ENCODE results near the gene ZBED1.
"Not testable (repeated sequence)": the region's sequence is repeated elsewhere in the genome, so short reads cannot be mapped to it uniquely, and the experiment has no call there.

The ZBED1 gene

GRCh38 chrX:2500803-2501558, at the start of gene ZBED1, which contains the start of gene DHRSX:
Gene ZBED1, minus strand, starts transcription at chrX:2500976. Its CDS starts 10,257 bp downstream, at chrX:2490719.
Gene DHRSX, minus strand, starts transcription at chrX:2500976. Its CDS starts 51 bp downstream, at chrX:2500925.
- TF ChIP-seq GATA1 (IDR thresholded peaks at IDR 0.05; ENCODE audit: low read depth, low read length) (no peak), POLR2A (IDR thresholded peaks at IDR 0.05; ENCODE audit: low read length) (no peak)
- no peak for DNase-seq

GRCh38 chrX:2549876-2550275, 49.1 kb upstream of the ZBED1 start:
- TF ChIP-seq GATA1 (IDR thresholded peaks at IDR 0.05; ENCODE audit: low read depth, low read length) (no peak), POLR2A (IDR thresholded peaks at IDR 0.05; ENCODE audit: low read length) (no peak)
- no peak for DNase-seq

GRCh38 chrX:2548711-2549423, 48.1 kb upstream of the ZBED1 start:
- DNase-seq: no peak
- TF ChIP-seq POLR2A (IDR thresholded peaks at IDR 0.05; ENCODE audit: low read length): no peak
- no peak for TF ChIP-seq GATA1 (IDR thresholded peaks at IDR 0.05; ENCODE audit: low read depth, low read length)

- no peak for DNase-seq
- no peak for TF ChIP-seq POLR2A (IDR thresholded peaks at IDR 0.05; ENCODE audit: low read length)
These were observed 47.0 kb upstream of the ZBED1 start for GRCh38 chrX:2547736-2548135.

GRCh38 chrX:2546496-2546895, 45.7 kb upstream of the ZBED1 start:
- no peak for TF ChIP-seq POLR2A (IDR thresholded peaks at IDR 0.05; ENCODE audit: low read length)
- TF ChIP-seq GATA1 (IDR thresholded peaks at IDR 0.05; ENCODE audit: low read depth, low read length): no peak
- DNase-seq: no peak

GRCh38 chrX:2545144-2545543, 44.4 kb upstream of the ZBED1 start:
- DNase-seq: no peak

GRCh38 chrX:2542826-2543521, 42.2 kb upstream of the ZBED1 start:
- peak in 1 of 2 experiments; percentile 5 for DNase-seq

More at GRCh38 chrX:2545144-2545543, 44.4 kb upstream of the ZBED1 start:
- no peak for TF ChIP-seq GATA1 (IDR thresholded peaks at IDR 0.05; ENCODE audit: low read depth, low read length)
- no peak for TF ChIP-seq POLR2A (IDR thresholded peaks at IDR 0.05; ENCODE audit: low read length)

GRCh38 chrX:2541603-2542002, 40.8 kb upstream of the ZBED1 start:
- no peak for DNase-seq
- TF ChIP-seq GATA1 (IDR thresholded peaks at IDR 0.05; ENCODE audit: low read depth, low read length) (no peak), POLR2A (IDR thresholded peaks at IDR 0.05; ENCODE audit: low read length) (no peak)

More at GRCh38 chrX:2542826-2543521, 42.2 kb upstream of the ZBED1 start:
- TF ChIP-seq POLR2A (IDR thresholded peaks at IDR 0.05; ENCODE audit: low read length): no peak
- TF ChIP-seq GATA1 (IDR thresholded peaks at IDR 0.05; ENCODE audit: low read depth, low read length): no peak

- DNase-seq: no peak
- no peak for TF ChIP-seq GATA1 (IDR thresholded peaks at IDR 0.05; ENCODE audit: low read depth, low read length)
- no peak for TF ChIP-seq POLR2A (IDR thresholded peaks at IDR 0.05; ENCODE audit: low read length)
These were observed 39.7 kb upstream of the ZBED1 start for GRCh38 chrX:2540426-2540947.

- DNase-seq: no peak
- TF ChIP-seq POLR2A (IDR thresholded peaks at IDR 0.05; ENCODE audit: low read length) (no peak), GATA1 (IDR thresholded peaks at IDR 0.05; ENCODE audit: low read depth, low read length) (no peak)
These were observed 38.8 kb upstream of the ZBED1 start for GRCh38 chrX:2539586-2539985.

- TF ChIP-seq GATA1 (IDR thresholded peaks at IDR 0.05; ENCODE audit: low read depth, low read length) (no peak), POLR2A (IDR thresholded peaks at IDR 0.05; ENCODE audit: low read length) (no peak)
- no peak for DNase-seq
These were observed 37.4 kb upstream of the ZBED1 start for GRCh38 chrX:2538031-2538757.

- no peak for DNase-seq
- no peak for TF ChIP-seq POLR2A (IDR thresholded peaks at IDR 0.05; ENCODE audit: low read length)
- no peak for TF ChIP-seq GATA1 (IDR thresholded peaks at IDR 0.05; ENCODE audit: low read depth, low read length)
These were observed 36.2 kb upstream of the ZBED1 start for GRCh38 chrX:2536974-2537373.

GRCh38 chrX:2536141-2536540, 35.4 kb upstream of the ZBED1 start:
- TF ChIP-seq POLR2A (IDR thresholded peaks at IDR 0.05; ENCODE audit: low read length) (no peak), GATA1 (IDR thresholded peaks at IDR 0.05; ENCODE audit: low read depth, low read length) (no peak)
- DNase-seq: no peak

GRCh38 chrX:2534261-2535021, 33.7 kb upstream of the ZBED1 start:
- DNase-seq: not testable (repeated sequence)

Data from erythroblast (primary cell).